ENCODE results near the gene METTL1. TPM values are rescaled to one million over a fixed set of nuclear protein-coding genes. Genes with fewer than 3 reads are reported as not detected.

The METTL1 gene
- total and polyA plus RNA-seq, 2 experiments from 2014 or later, result 18.9 to 39.5 TPM

GRCh38 chr12:57770734-57771133 lies 1.2 kb downstream of the METTL1 start:
- Histone ChIP-seq H3K4me2 (no peak overlapping the region), H3F3A (replicated peaks; ENCODE audit: low read depth) (peaks cover 9% of the 10 kb centered on the region; the same call in 1 of the 2 replicates), H3K79me2 (replicated peaks; ENCODE audit: insufficient read depth) (no peaks in the 10 kb centered on the region), H3K4me3 (peak overlapping the region; percentile 78; the same call in 1 of the 2 replicates), H2AFZ (no peak overlapping the region), H3K36me3 (ENCODE audit: insufficient read depth) (no peaks in the 10 kb centered on the region; the same call in 1 of the 2 replicates), H4K20me1 (replicated peaks; ENCODE audit: insufficient read depth) (peaks cover 7% of the 10 kb centered on the region; the same call in 1 of the 2 replicates), H3K9me2 (ENCODE audit: insufficient read depth) (no peaks in the 10 kb centered on the region), H3K27ac (ENCODE audit: low read depth) (no peak overlapping the region), H3K27me3 (ENCODE audit: insufficient read depth) (peaks cover 41% of the 10 kb centered on the region), H3K4me1 (ENCODE audit: insufficient read depth) (peaks cover 14% of the 10 kb centered on the region; the same call in 1 of the 2 replicates)
- DNase-seq (ENCODE audit: low spot score) (no peak), ATAC-seq (no peak)
- TF ChIP-seq, protein P1, sequence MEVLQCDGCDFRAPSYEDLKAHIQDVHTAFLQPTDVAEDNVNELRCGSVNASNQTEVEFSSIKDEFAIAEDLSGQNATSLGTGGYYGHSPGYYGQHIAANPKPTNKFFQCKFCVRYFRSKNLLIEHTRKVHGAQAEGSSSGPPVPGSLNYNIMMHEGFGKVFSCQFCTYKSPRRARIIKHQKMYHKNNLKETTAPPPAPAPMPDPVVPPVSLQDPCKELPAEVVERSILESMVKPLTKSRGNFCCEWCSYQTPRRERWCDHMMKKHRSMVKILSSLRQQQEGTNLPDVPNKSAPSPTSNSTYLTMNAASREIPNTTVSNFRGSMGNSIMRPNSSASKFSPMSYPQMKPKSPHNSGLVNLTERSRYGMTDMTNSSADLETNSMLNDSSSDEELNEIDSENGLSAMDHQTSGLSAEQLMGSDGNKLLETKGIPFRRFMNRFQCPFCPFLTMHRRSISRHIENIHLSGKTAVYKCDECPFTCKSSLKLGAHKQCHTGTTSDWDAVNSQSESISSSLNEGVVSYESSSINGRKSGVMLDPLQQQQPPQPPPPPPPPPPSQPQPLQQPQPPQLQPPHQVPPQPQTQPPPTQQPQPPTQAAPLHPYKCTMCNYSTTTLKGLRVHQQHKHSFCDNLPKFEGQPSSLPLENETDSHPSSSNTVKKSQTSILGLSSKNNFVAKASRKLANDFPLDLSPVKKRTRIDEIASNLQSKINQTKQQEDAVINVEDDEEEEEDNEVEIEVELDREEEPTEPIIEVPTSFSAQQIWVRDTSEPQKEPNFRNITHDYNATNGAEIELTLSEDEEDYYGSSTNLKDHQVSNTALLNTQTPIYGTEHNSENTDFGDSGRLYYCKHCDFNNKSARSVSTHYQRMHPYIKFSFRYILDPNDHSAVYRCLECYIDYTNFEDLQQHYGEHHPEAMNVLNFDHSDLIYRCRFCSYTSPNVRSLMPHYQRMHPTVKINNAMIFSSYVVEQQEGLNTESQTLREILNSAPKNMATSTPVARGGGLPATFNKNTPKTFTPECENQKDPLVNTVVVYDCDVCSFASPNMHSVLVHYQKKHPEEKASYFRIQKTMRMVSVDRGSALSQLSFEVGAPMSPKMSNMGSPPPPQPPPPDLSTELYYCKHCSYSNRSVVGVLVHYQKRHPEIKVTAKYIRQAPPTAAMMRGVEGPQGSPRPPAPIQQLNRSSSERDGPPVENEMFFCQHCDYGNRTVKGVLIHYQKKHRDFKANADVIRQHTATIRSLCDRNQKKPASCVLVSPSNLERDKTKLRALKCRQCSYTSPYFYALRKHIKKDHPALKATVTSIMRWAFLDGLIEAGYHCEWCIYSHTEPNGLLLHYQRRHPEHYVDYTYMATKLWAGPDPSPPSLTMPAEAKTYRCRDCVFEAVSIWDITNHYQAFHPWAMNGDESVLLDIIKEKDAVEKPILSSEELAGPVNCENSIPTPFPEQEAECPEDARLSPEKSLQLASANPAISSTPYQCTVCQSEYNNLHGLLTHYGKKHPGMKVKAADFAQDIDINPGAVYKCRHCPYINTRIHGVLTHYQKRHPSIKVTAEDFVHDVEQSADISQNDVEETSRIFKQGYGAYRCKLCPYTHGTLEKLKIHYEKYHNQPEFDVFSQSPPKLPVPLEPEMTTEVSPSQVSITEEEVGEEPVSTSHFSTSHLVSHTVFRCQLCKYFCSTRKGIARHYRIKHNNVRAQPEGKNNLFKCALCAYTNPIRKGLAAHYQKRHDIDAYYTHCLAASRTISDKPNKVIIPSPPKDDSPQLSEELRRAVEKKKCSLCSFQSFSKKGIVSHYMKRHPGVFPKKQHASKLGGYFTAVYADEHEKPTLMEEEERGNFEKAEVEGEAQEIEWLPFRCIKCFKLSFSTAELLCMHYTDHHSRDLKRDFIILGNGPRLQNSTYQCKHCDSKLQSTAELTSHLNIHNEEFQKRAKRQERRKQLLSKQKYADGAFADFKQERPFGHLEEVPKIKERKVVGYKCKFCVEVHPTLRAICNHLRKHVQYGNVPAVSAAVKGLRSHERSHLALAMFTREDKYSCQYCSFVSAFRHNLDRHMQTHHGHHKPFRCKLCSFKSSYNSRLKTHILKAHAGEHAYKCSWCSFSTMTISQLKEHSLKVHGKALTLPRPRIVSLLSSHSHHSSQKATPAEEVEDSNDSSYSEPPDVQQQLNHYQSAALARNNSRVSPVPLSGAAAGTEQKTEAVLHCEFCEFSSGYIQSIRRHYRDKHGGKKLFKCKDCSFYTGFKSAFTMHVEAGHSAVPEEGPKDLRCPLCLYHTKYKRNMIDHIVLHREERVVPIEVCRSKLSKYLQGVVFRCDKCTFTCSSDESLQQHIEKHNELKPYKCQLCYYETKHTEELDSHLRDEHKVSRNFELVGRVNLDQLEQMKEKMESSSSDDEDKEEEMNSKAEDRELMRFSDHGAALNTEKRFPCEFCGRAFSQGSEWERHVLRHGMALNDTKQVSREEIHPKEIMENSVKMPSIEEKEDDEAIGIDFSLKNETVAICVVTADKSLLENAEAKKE (CRISPR knock-in tag; IDR thresholded peaks at IDR 0.05), result no peak
- TF ChIP-seq STAT1 (IDR thresholded peaks at IDR 0.05; ENCODE audit: unreplicated experiment), result no peak
- no peak for TF ChIP-seq EZH2phosphoT487 (IDR thresholded peaks at IDR 0.05; ENCODE audit: unreplicated experiment)
- no peak for TF ChIP-seq ZNF331 (CRISPR knock-in tag; IDR thresholded peaks at IDR 0.05; ENCODE audit: low read depth)
- no peak for TF ChIP-seq ZNF114 (CRISPR knock-in tag; IDR thresholded peaks at IDR 0.05)
- TF ChIP-seq POLR2AphosphoS5 (IDR thresholded peaks at IDR 0.05; ENCODE audit: low read depth), result no peak
- no peak for TF ChIP-seq CREB1 (CRISPR knock-in tag; IDR thresholded peaks at IDR 0.05; ENCODE audit: low read depth)
- TF ChIP-seq JUNB (IDR thresholded peaks at IDR 0.05; ENCODE audit: unreplicated experiment), result no peak
- no peak for TF ChIP-seq REST (IDR thresholded peaks at IDR 0.05; ENCODE audit: unreplicated experiment)
- no peak for TF ChIP-seq CTCF (conservative IDR thresholded peaks at IDR 0.05; ENCODE audit: low read depth in 2 of 2)
- TF ChIP-seq NANOG (IDR thresholded peaks at IDR 0.05; ENCODE audit: borderline replicate concordance), result no peak
- TF ChIP-seq, protein P2, sequence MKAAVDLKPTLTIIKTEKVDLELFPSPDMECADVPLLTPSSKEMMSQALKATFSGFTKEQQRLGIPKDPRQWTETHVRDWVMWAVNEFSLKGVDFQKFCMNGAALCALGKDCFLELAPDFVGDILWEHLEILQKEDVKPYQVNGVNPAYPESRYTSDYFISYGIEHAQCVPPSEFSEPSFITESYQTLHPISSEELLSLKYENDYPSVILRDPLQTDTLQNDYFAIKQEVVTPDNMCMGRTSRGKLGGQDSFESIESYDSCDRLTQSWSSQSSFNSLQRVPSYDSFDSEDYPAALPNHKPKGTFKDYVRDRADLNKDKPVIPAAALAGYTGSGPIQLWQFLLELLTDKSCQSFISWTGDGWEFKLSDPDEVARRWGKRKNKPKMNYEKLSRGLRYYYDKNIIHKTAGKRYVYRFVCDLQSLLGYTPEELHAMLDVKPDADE (IDR thresholded peaks at IDR 0.05), result no peak
- TF ChIP-seq EZH2 (IDR thresholded peaks at IDR 0.05; ENCODE audit: low read depth, unreplicated experiment), result no peak
- H3K27me3 Mint-ChIP-seq (ENCODE audit: insufficient read depth, low read depth, poor library complexity), result peaks cover 28% of the 10 kb centered on the region
- H3K36me3 Mint-ChIP-seq (ENCODE audit: low read depth), result peaks cover 35% of the 10 kb centered on the region
- H3K4me1 Mint-ChIP-seq, result peaks cover 22% of the 10 kb centered on the region
- H3K9me3 Mint-ChIP-seq, result no peaks in the 10 kb centered on the region; the same call in 2 of the 3 replicates
- peak overlapping the region; percentile 98 for H3K4me3 Mint-ChIP-seq
- H3K27ac Mint-ChIP-seq, result no peak overlapping the region
